Measurements from ENCODE around the gene PTPRG. TPM values are rescaled to one million over a fixed set of nuclear protein-coding genes. Genes with fewer than 3 reads are reported as not detected.

PTPRG gene
- total and polyA plus RNA-seq, 2 donors (not counting 3 experiments of a cell fraction or from before 2014, with no cell fraction given): 8.9 to 39.1 TPM

DNA sequence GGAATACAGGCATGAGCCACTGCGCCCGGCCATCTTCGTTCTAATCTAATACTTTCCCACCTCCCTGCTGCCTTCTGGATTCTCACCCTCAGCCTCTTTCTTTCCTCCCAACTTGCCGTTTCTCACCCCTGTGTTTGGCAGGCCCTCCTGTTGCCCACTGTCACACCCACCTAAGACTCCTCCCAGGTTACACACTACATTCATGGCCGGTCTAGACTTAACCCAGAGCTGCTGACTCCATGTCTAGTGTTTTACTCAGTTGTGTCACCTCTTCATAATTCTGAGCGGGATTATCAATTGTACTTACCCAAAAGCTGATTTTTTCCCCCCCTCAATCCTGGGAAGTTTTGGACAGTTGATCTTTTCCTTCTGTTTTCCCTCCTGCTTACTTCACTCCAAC, 588.2 kb downstream of the PTPRG start:
- no peak overlapping the region for H3K27ac ChIP-seq (ENCODE audit: insufficient read depth, low read depth, low read length)
- POLR2A ChIA-PET: no interaction called here
- H3K9ac ChIP-seq (replicated peaks; ENCODE audit: extremely low read depth, insufficient read depth, low read length): no peak overlapping the region
- DNase-seq (ENCODE audit: low read depth, low spot score) (no peak), FAIRE-seq (no peak)
- H3K4me2 ChIP-seq (ENCODE audit: insufficient read depth, low read length): no peak overlapping the region
- CTCF ChIA-PET: interaction anchor here (1.5 kb wide), 1 partner anchor 13 kb away, joined by 4 read pairs; no protein-coding TSS in a partner anchor
- intact Hi-C loops (cut with micrococcal nuclease) (no loop called here), dilution Hi-C loops (cut with MboI; ENCODE audit: extremely low pct_ligation_motif_present, low sequenced_read_pairs) (no loop called here)
- no peaks in the 10 kb centered on the region for H3K79me2 ChIP-seq (ENCODE audit: control insufficient read depth, insufficient read depth, low read length)
- H3K36me3 ChIP-seq (ENCODE audit: control insufficient read depth in 2 of 2, extremely low read depth in 1 of 2, insufficient read depth in 2 of 2, low read length in 2 of 2): no peaks in the 10 kb centered on the region
- no peak overlapping the region for H2AFZ ChIP-seq (ENCODE audit: low read depth, low read length)
- BruUV-seq (replicated peaks): no TSS peak
- no peaks in the 10 kb centered on the region for H3K9me3 ChIP-seq (replicated peaks; ENCODE audit: control insufficient read depth, insufficient read depth, low read length)
- TF ChIP-seq GATA2 (IDR thresholded peaks at IDR 0.05; ENCODE audit: insufficient read depth, insufficient read length, low read depth, low read length) (no peak), POLR2AphosphoS5 (IDR thresholded peaks at IDR 0.05; ENCODE audit: insufficient read depth, low read depth, low read length) (no peak), JUN (IDR thresholded peaks at IDR 0.05; ENCODE audit: borderline replicate concordance, insufficient read depth, insufficient read length, low read depth) (no peak), POLR2A (IDR thresholded peaks at IDR 0.05; ENCODE audit: low read depth, low read length) (no peak), EZH2 (IDR thresholded peaks at IDR 0.05; ENCODE audit: borderline replicate concordance, low read depth, low read length, severe bottlenecking) (no peak), MAX (IDR thresholded peaks at IDR 0.05; ENCODE audit: insufficient read depth, insufficient read length) (no peak), MYC (IDR thresholded peaks at IDR 0.05; ENCODE audit: low read depth, low read length) (no peak), FOS (IDR thresholded peaks at IDR 0.05; ENCODE audit: borderline replicate concordance, insufficient read depth, low read length) (no peak)
- TF ChIP-seq, protein P1, sequence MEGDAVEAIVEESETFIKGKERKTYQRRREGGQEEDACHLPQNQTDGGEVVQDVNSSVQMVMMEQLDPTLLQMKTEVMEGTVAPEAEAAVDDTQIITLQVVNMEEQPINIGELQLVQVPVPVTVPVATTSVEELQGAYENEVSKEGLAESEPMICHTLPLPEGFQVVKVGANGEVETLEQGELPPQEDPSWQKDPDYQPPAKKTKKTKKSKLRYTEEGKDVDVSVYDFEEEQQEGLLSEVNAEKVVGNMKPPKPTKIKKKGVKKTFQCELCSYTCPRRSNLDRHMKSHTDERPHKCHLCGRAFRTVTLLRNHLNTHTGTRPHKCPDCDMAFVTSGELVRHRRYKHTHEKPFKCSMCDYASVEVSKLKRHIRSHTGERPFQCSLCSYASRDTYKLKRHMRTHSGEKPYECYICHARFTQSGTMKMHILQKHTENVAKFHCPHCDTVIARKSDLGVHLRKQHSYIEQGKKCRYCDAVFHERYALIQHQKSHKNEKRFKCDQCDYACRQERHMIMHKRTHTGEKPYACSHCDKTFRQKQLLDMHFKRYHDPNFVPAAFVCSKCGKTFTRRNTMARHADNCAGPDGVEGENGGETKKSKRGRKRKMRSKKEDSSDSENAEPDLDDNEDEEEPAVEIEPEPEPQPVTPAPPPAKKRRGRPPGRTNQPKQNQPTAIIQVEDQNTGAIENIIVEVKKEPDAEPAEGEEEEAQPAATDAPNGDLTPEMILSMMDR (IDR thresholded peaks at IDR 0.05; ENCODE audit: extremely low read depth in 1 of 2, insufficient read depth in 1 of 2, low read depth in 1 of 2, low read length in 2 of 2): no peak
- H3K9me1 ChIP-seq (replicated peaks; ENCODE audit: control insufficient read depth, extremely low read depth, insufficient read depth, low read length): no peaks in the 10 kb centered on the region
- no peaks in the 10 kb centered on the region for H3K27me3 ChIP-seq (ENCODE audit: control insufficient read depth in 2 of 2, insufficient read depth in 2 of 2, low read length in 2 of 2)
- peaks cover 10% of the 10 kb centered on the region for H3K4me1 ChIP-seq (ENCODE audit: control insufficient read depth, extremely low read depth, insufficient read depth, low read length)
- H4K20me1 ChIP-seq (replicated peaks; ENCODE audit: control insufficient read depth, extremely low read depth, insufficient read depth, low read length): no peaks in the 10 kb centered on the region
- no peak overlapping the region for H3K4me3 ChIP-seq (replicated peaks in 1 of 3; ENCODE audit: insufficient read depth in 1 of 3, low read depth in 1 of 3, low read length in 3 of 3)
